Measurements from ENCODE around the gene PRAMEF1.
"Not testable (repeated sequence)": the region's sequence is repeated elsewhere in the genome, so short reads cannot be mapped to it uniquely, and the experiment has no call there.

Gene PRAMEF1

DNA sequence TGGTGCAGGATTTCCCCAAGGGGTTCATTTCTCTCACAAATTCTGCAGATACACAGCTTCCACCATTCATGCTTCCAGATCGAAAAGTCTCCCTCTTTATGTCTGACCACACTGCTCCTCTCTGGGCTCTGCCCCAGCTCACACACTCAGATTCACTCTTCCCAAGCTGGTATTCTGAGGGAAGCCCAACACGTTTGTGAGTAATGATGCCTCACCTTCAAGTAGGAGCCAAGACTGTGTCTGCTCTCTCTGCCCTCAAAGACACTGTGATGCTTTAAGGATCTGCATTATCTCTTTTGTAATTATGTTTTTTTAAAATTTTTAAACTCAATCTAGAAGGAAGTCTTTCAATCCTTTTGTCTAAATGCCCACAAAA, 20.2 kb downstream of the PRAMEF1 start:
- Histone ChIP-seq H2BK5ac (ENCODE audit: low read depth, low read length, poor library complexity) (no peak overlapping the region), H3K79me1 (ENCODE audit: low read length) (no peaks in the 10 kb centered on the region), H2AK5ac (ENCODE audit: low read length) (no peak overlapping the region), H4K91ac (ENCODE audit: low read depth, low read length) (no peak overlapping the region), H4K8ac (ENCODE audit: low read depth, low read length) (no peak overlapping the region), H3K9me3 (ENCODE audit: insufficient read depth, low read depth, low read length) (peaks cover 31% of the 10 kb centered on the region), H3K4me1 (ENCODE audit: control insufficient read depth in 1 of 2, insufficient read depth in 2 of 2, low read length in 2 of 2) (no peaks in the 10 kb centered on the region), H3K27me3 (ENCODE audit: insufficient read depth, low read length) (no peaks in the 10 kb centered on the region), H3K4me3 (ENCODE audit: low read depth, low read length) (no peak overlapping the region), H3K18ac (ENCODE audit: low read length) (no peak overlapping the region), H3K23ac (ENCODE audit: low read length) (no peak overlapping the region), H2BK12ac (ENCODE audit: low read length) (no peak overlapping the region), H4K12ac (ENCODE audit: low read depth, low read length) (no peak overlapping the region), H3K79me2 (ENCODE audit: control insufficient read depth, insufficient read depth, low read length, poor library complexity) (no peaks in the 10 kb centered on the region), H3K4ac (ENCODE audit: low read depth, low read length) (no peak overlapping the region), H3K4me2 (ENCODE audit: low read length) (no peak overlapping the region), H3K14ac (ENCODE audit: low read length) (no peak overlapping the region), H2BK120ac (ENCODE audit: insufficient read depth, low read length, poor library complexity) (no peak overlapping the region), H2AFZ (ENCODE audit: insufficient read depth, low read length, poor library complexity) (no peak overlapping the region), H3K27ac (ENCODE audit: low read depth, low read length) (no peak overlapping the region), H3K36me3 (ENCODE audit: control insufficient read depth in 1 of 2, insufficient read depth in 2 of 2, low read length in 2 of 2) (no peaks in the 10 kb centered on the region), H3K9ac (ENCODE audit: low read length) (no peak overlapping the region)
- no CpG with 5 or more reads among the region's 2 CpGs for WGBS (ENCODE audit: extremely low coverage, insufficient coverage, insufficient read length)
- DNase-seq: no peak

DNA sequence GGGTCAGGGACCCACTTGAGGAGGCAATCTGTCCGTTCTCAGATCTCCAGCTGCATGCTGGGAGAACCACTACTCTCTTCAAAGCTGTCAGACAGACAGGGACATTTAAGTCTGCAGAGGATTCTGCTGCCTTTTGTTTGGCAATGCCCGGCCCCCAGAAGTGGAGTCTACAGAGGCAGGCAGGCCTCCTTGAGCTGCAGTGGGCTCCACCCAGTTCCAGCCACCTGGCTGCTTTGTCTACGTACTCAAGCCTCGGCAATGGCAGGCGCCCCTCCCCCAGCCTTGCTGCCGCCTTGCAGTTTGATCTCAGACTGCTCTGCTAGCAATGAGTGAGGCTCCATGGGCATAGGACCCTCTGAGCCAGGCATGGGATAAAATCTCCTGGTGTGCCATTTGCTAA, 27.9 kb downstream of the PRAMEF1 start:
- H4K8ac ChIP-seq (ENCODE audit: low read depth, low read length); H3K36me3 ChIP-seq (ENCODE audit: control insufficient read depth in 1 of 2, insufficient read depth in 2 of 2, low read length in 2 of 2); H2BK120ac ChIP-seq (ENCODE audit: insufficient read depth, low read length, poor library complexity); H4K12ac ChIP-seq (ENCODE audit: low read depth, low read length); H3K4me2 ChIP-seq (ENCODE audit: low read length); H3K14ac ChIP-seq (ENCODE audit: low read length); H3K23ac ChIP-seq (ENCODE audit: low read length); DNase-seq; H2AFZ ChIP-seq (ENCODE audit: insufficient read depth, low read length, poor library complexity); H3K79me1 ChIP-seq (ENCODE audit: low read length); H2BK5ac ChIP-seq (ENCODE audit: low read depth, low read length, poor library complexity); H4K91ac ChIP-seq (ENCODE audit: low read depth, low read length); H3K4ac ChIP-seq (ENCODE audit: low read depth, low read length); H3K27ac ChIP-seq (ENCODE audit: low read depth, low read length); H3K4me3 ChIP-seq (ENCODE audit: low read depth, low read length); H3K4me1 ChIP-seq (ENCODE audit: control insufficient read depth in 1 of 2, insufficient read depth in 2 of 2, low read length in 2 of 2); H3K27me3 ChIP-seq (ENCODE audit: insufficient read depth, low read length); H3K79me2 ChIP-seq (ENCODE audit: control insufficient read depth, insufficient read depth, low read length, poor library complexity); H3K9ac ChIP-seq (ENCODE audit: low read length); H2AK5ac ChIP-seq (ENCODE audit: low read length); H3K18ac ChIP-seq (ENCODE audit: low read length); H2BK12ac ChIP-seq (ENCODE audit: low read length): not testable (repeated sequence)
- H3K9me3 ChIP-seq (ENCODE audit: insufficient read depth, low read depth, low read length): peaks cover 11% of the 10 kb centered on the region
- WGBS (ENCODE audit: extremely low coverage, insufficient coverage, insufficient read length): no CpG with 5 or more reads among the region's 6 CpGs

DNA sequence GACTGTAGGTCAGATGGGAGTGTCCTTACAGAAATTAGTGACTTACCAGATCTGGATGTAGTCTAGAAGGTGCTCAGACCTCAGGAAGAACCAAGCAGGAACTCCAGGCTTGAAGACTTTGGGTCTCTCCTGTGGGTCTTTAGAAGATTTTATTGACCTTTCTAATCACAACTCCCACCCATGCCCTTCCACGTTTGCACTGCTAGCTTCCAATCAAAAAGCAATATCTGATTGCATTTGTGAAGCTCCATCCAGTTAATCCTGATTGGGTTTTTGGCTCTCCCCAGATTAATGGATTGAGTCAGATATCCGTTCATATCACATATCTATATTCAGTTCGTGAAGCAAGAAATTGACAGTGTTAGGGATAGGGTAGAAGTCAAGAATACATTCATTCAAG, 40.1 kb downstream of the PRAMEF1 start, which contains the start of gene PRAMEF11:
TSS of gene PRAMEF11 (minus strand) at position 101 of the 400 bp plus-strand sequence. CDS start 2,621 bp downstream, outside the sequence.
- not testable (repeated sequence) for H3K4me2 ChIP-seq (ENCODE audit: low read length); H3K23ac ChIP-seq (ENCODE audit: low read length); H4K91ac ChIP-seq (ENCODE audit: low read depth, low read length); H3K79me1 ChIP-seq (ENCODE audit: low read length); H3K27me3 ChIP-seq (ENCODE audit: insufficient read depth, low read length); H3K18ac ChIP-seq (ENCODE audit: low read length); H3K9ac ChIP-seq (ENCODE audit: low read length); H3K4ac ChIP-seq (ENCODE audit: low read depth, low read length); H4K12ac ChIP-seq (ENCODE audit: low read depth, low read length); H2AK5ac ChIP-seq (ENCODE audit: low read length); H2BK120ac ChIP-seq (ENCODE audit: insufficient read depth, low read length, poor library complexity); H3K4me1 ChIP-seq (ENCODE audit: control insufficient read depth in 1 of 2, insufficient read depth in 2 of 2, low read length in 2 of 2); H2BK12ac ChIP-seq (ENCODE audit: low read length); H3K9me3 ChIP-seq (ENCODE audit: insufficient read depth, low read depth, low read length); H2BK5ac ChIP-seq (ENCODE audit: low read depth, low read length, poor library complexity); H3K4me3 ChIP-seq (ENCODE audit: low read depth, low read length); H4K8ac ChIP-seq (ENCODE audit: low read depth, low read length); H3K36me3 ChIP-seq (ENCODE audit: control insufficient read depth in 1 of 2, insufficient read depth in 2 of 2, low read length in 2 of 2); H3K27ac ChIP-seq (ENCODE audit: low read depth, low read length); H3K14ac ChIP-seq (ENCODE audit: low read length); DNase-seq; H2AFZ ChIP-seq (ENCODE audit: insufficient read depth, low read length, poor library complexity); H3K79me2 ChIP-seq (ENCODE audit: control insufficient read depth, insufficient read depth, low read length, poor library complexity)
- no CpG with 5 or more reads among the region's 3 CpGs for WGBS (ENCODE audit: extremely low coverage, insufficient coverage, insufficient read length)

DNA sequence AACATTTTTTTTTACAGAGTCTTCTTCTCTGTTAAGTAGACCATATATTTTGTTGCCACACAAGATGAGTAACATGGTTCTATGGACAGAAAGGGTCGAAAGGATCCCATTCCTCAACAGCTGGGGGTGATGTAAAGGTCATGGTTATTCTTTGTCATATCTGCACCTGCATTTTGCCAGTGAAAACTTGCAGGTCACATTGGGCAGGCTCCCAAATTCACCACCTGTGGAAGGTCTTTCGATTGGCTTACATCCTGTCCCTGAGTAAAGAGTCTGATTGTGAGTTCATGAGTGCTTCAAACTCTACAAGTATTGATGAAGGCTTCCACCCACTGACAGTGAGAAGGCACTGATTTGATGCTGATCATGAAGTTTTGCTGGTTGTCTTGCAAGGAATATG, 42.1 kb downstream of the PRAMEF1 start:
- H3K27me3 ChIP-seq (ENCODE audit: insufficient read depth, low read length); H3K79me1 ChIP-seq (ENCODE audit: low read length); H2BK120ac ChIP-seq (ENCODE audit: insufficient read depth, low read length, poor library complexity); H2AFZ ChIP-seq (ENCODE audit: insufficient read depth, low read length, poor library complexity); H3K9me3 ChIP-seq (ENCODE audit: insufficient read depth, low read depth, low read length); H3K9ac ChIP-seq (ENCODE audit: low read length); H4K8ac ChIP-seq (ENCODE audit: low read depth, low read length); H2BK5ac ChIP-seq (ENCODE audit: low read depth, low read length, poor library complexity); H3K4ac ChIP-seq (ENCODE audit: low read depth, low read length); H3K4me1 ChIP-seq (ENCODE audit: control insufficient read depth in 1 of 2, insufficient read depth in 2 of 2, low read length in 2 of 2); H4K12ac ChIP-seq (ENCODE audit: low read depth, low read length); H2AK5ac ChIP-seq (ENCODE audit: low read length); H3K14ac ChIP-seq (ENCODE audit: low read length); H2BK12ac ChIP-seq (ENCODE audit: low read length); DNase-seq; H3K36me3 ChIP-seq (ENCODE audit: control insufficient read depth in 1 of 2, insufficient read depth in 2 of 2, low read length in 2 of 2); H3K4me3 ChIP-seq (ENCODE audit: low read depth, low read length); H3K79me2 ChIP-seq (ENCODE audit: control insufficient read depth, insufficient read depth, low read length, poor library complexity); H3K4me2 ChIP-seq (ENCODE audit: low read length); H4K91ac ChIP-seq (ENCODE audit: low read depth, low read length); H3K23ac ChIP-seq (ENCODE audit: low read length); H3K18ac ChIP-seq (ENCODE audit: low read length); H3K27ac ChIP-seq (ENCODE audit: low read depth, low read length): not testable (repeated sequence)
- no CpG with 5 or more reads among the region's 2 CpGs for WGBS (ENCODE audit: extremely low coverage, insufficient coverage, insufficient read length)
